PC-9 (cell line): Measurements from ENCODE around the gene STOX1. TPM values are rescaled to one million over a fixed set of nuclear protein-coding genes. Genes with fewer than 3 reads are reported as not detected.
"Not testable (repeated sequence)": the region's sequence is repeated elsewhere in the genome, so short reads cannot be mapped to it uniquely, and the experiment has no call there.

Experiments used
- BruUV-seq: library from RNA; stranded (reverse); fragments of 400-500 nt; replicated peaks from 2 replicates; lab custom pipeline; 2021; lab: Mats Ljungman, UMichigan
- CTCF ChIA-PET: fragments of 300-600 bp; sonication (Branson Sonifier 250); formaldehyde crosslinking; loops from one replicate; lab custom pipeline; 2022; ENCODE audit warnings: antibody characterized with exemption; lab: Charles Lee
- POLR2A ChIA-PET: fragments of 300-600 bp; sonication (Branson Sonifier 250); formaldehyde crosslinking; loops from one replicate; lab custom pipeline; 2022; ENCODE audit warnings: antibody characterized with exemption; ENCODE audit not compliant: unreplicated experiment; lab: Charles Lee
- DNase-seq, 2 experiments: peaks; one replicate each; pipeline versions ENCODE4 v3.0.0 to v3.0.0-alpha.2; 2015 to 2022; ENCODE audit warnings: mixed read lengths in 1 of 2
- H2AFZ ChIP-seq: fragments of 200-600 bp; sonication (generic); 2 replicates; pipeline ENCODE4 v1.8.1; 2017; ENCODE audit warnings: antibody characterized with exemption
- H3F3A ChIP-seq: fragments of 200-600 bp; sonication (generic); 2 replicates; pipeline ENCODE4 v1.8.1; 2017; ENCODE audit warnings: antibody characterized with exemption, mild to moderate bottlenecking, low read depth; ENCODE audit not compliant: insufficient read depth
- H3K27ac ChIP-seq: fragments of 200-600 bp; sonication (generic); 2 replicates; pipeline ENCODE4 v1.6.1; 2016; ENCODE audit warnings: mixed run types
- H3K27me3 ChIP-seq: fragments of 200-600 bp; sonication (generic); 2 replicates; pipeline ENCODE4 v1.6.1; 2016; ENCODE audit warnings: low read depth, mixed run types; ENCODE audit not compliant: insufficient read depth
- H3K36me3 ChIP-seq: fragments of 200-600 bp; sonication (generic); 2 replicates; pipeline ENCODE4 v1.6.1; 2016; ENCODE audit warnings: low read depth, mixed run types
- H3K4me1 ChIP-seq: fragments of 200-600 bp; sonication (generic); replicated peaks from 2 replicates; pipeline ENCODE4 v1.6.1; 2016; ENCODE audit warnings: mixed run types; ENCODE audit not compliant: insufficient read depth
- H3K4me2 ChIP-seq: fragments of 200-600 bp; sonication (generic); 2 replicates; pipeline ENCODE4 v1.6.1; 2017; ENCODE audit warnings: mixed run types
- H3K4me3 ChIP-seq: fragments of 200-600 bp; sonication (generic); 2 replicates; pipeline ENCODE4 v1.6.1; 2016; ENCODE audit warnings: mixed run types
- H3K79me2 ChIP-seq: fragments of 200-600 bp; sonication (generic); 2 replicates; pipeline ENCODE4 v1.6.1; 2017; ENCODE audit warnings: low read depth, mixed run types
- H3K9me2 ChIP-seq: fragments of 200-600 bp; sonication (generic); 2 replicates; pipeline ENCODE4 v1.8.1; 2017; ENCODE audit warnings: mild to moderate bottlenecking; ENCODE audit not compliant: insufficient read depth
- H3K9me3 ChIP-seq: fragments of 200-600 bp; sonication (generic); 2 replicates; pipeline ENCODE4 v1.8.1; 2016; ENCODE audit warnings: low read depth; ENCODE audit not compliant: insufficient read depth
- H4K20me1 ChIP-seq: fragments of 200-600 bp; sonication (generic); 2 replicates; pipeline ENCODE4 v1.8.1; 2017; ENCODE audit not compliant: insufficient read depth
- CTCF ChIP-seq: fragments of 200-600 bp; sonication (generic); conservative IDR thresholded peaks from 2 replicates; pipeline ENCODE4 v1.6.1; 2017; ENCODE audit warnings: mixed run types, antibody characterized with exemption, mild to moderate bottlenecking, moderate library complexity
- EZH2 ChIP-seq: fragments of 200-600 bp; sonication (generic); IDR thresholded peaks from 2 replicates; pipeline ENCODE4 v1.8.0; 2017; ENCODE audit warnings: antibody characterized with exemption, low read depth
- intact Hi-C: fragments of 100-400 bp; cut with micrococcal nuclease; formaldehyde crosslinking; loops from one replicate; pipeline ENCODE4 v1.10.0; 2022; ENCODE audit not compliant: unreplicated experiment
- total RNA-seq: library from RNA; stranded (reverse); gene quantifications from 2 replicates; pipeline ENCODE4 v1.2.3, GENCODE V29; 2021

STOX1 gene
- total RNA-seq, 1 experiment from 2014 or later, result 4.4 TPM

DNA sequence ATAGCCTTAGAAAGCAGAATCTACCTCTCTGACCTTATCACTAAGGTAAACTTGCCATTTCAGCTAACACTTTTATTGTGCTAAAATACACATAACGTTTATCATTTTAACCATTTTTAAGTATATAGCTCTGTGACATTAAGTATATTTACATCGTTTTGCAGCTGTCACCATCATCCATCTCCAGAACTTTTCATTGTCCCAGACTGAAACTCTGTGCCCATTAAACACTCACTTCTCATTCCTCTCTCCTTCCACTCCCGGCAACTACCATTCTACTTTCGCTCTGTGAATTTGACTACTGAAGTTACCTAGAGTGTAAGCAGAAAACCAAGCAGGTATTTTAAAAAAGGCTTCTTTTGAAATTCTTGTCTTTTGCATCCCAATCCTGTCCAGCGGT lies 75.1 kb downstream of the STOX1 start:
- CTCF ChIA-PET, result no interaction called here
- no peak for DNase-seq
- no TSS peak for BruUV-seq
- H3K9me3 ChIP-seq, result no peaks in the 10 kb centered on the region
- H3K36me3 ChIP-seq, result peaks cover 8% of the 10 kb centered on the region; the same call in 1 of the 2 replicates
- intact Hi-C loops, result loop anchor here (1.0 to 10.0 kb wide), 2 partner anchors 54 to 498 kb away; partner anchors contain the start of genes DDX21 and RUFY2
- peak overlapping the region; percentile 75 for H3K4me3 ChIP-seq
- peaks cover 18% of the 10 kb centered on the region for H3K4me1 ChIP-seq
- H3K79me2 ChIP-seq, result peaks cover 53% of the 10 kb centered on the region
- H3K27me3 ChIP-seq, result no peaks in the 10 kb centered on the region
- no peaks in the 10 kb centered on the region for H3K9me2 ChIP-seq
- H3K4me2 ChIP-seq, result peak overlapping the region; percentile 90
- TF ChIP-seq CTCF (no peak), EZH2 (no peak)
- no peak overlapping the region for H2AFZ ChIP-seq
- POLR2A ChIA-PET, result no interaction called here
- no peaks in the 10 kb centered on the region for H3F3A ChIP-seq
- no peak overlapping the region for H3K27ac ChIP-seq
- H4K20me1 ChIP-seq, result no peaks in the 10 kb centered on the region

- Histone ChIP-seq H3F3A (no peaks in the 10 kb centered on the region), H3K27me3 (no peaks in the 10 kb centered on the region), H3K4me3 (no peak overlapping the region), H3K4me1 (no peaks in the 10 kb centered on the region), H3K4me2 (no peak overlapping the region), H3K36me3 (peaks cover 14% of the 10 kb centered on the region; the same call in 1 of the 2 replicates), H2AFZ (no peak overlapping the region), H3K9me2 (no peaks in the 10 kb centered on the region), H3K27ac (no peak overlapping the region), H3K79me2 (no peaks in the 10 kb centered on the region), H4K20me1 (no peaks in the 10 kb centered on the region; the same call in 1 of the 2 replicates), H3K9me3 (no peaks in the 10 kb centered on the region)
- POLR2A ChIA-PET, result no interaction called here
- intact Hi-C loops, result no loop called here
- BruUV-seq, result no TSS peak
- TF ChIP-seq CTCF (no peak), EZH2 (no peak)
- CTCF ChIA-PET, result no interaction called here
- DNase-seq, result no peak
Observed at GRCh38 chr10:68924593-68924992, 97.3 kb downstream of the STOX1 start.

DNA sequence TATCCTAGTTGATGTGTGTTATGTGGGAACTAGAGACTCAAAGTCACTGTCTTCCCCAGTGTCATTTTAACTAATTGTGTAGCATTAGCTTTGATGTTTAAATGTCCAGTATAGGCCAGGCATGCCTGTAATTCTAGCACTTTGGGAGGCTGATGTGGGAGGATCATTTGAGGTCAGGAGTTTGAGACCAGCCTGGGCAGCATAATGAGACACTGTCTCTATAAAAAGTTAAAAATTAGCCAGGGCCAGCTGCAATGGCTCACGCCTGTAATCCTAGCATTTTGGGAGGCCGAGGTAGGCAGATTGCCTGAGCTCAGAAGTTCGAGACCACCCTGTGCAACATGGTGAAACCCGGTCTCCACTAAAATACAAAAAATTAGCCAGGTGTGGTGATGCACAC lies 98.2 kb downstream of the STOX1 start:
- Histone ChIP-seq H3K9me3 (no peaks in the 10 kb centered on the region), H3F3A (no peaks in the 10 kb centered on the region), H3K36me3 (peaks cover 14% of the 10 kb centered on the region; the same call in 1 of the 2 replicates), H2AFZ (no peak overlapping the region), H4K20me1 (no peaks in the 10 kb centered on the region; the same call in 1 of the 2 replicates), H3K4me1 (no peaks in the 10 kb centered on the region), H3K27me3 (no peaks in the 10 kb centered on the region), H3K4me3 (no peak overlapping the region), H3K4me2 (no peak overlapping the region), H3K27ac (no peak overlapping the region), H3K79me2 (no peaks in the 10 kb centered on the region), H3K9me2 (no peaks in the 10 kb centered on the region)
- no peak for DNase-seq
- no TSS peak for BruUV-seq
- intact Hi-C loops, result no loop called here
- POLR2A ChIA-PET, result no interaction called here
- TF ChIP-seq CTCF, result no peak
- TF ChIP-seq EZH2, result no peak
- CTCF ChIA-PET, result no interaction called here

GRCh38 chr10:68929157-68929556 lies 101.8 kb downstream of the STOX1 start:
- H3K4me2 ChIP-seq, H3K4me1 ChIP-seq, BruUV-seq, H3K27ac ChIP-seq, H3K4me3 ChIP-seq, H3K27me3 ChIP-seq, DNase-seq, CTCF ChIA-PET, H3F3A ChIP-seq, H3K9me3 ChIP-seq, H2AFZ ChIP-seq, H3K9me2 ChIP-seq, H3K79me2 ChIP-seq, intact Hi-C loops, H3K36me3 ChIP-seq, H4K20me1 ChIP-seq: not testable (repeated sequence)
- POLR2A ChIA-PET, result interaction anchor here (0.7 kb wide), 1 partner anchor 178 kb away, joined by 24 read pairs; no protein-coding TSS in a partner anchor

- DNase-seq, CTCF ChIA-PET: not testable (repeated sequence)
Observed at GRCh38 chr10:68929888-68930287, 102.6 kb downstream of the STOX1 start.

More at GRCh38 chr10:68929888-68930287, 102.6 kb downstream of the STOX1 start:
- H3K4me2 ChIP-seq, H3K36me3 ChIP-seq, H3K27ac ChIP-seq, BruUV-seq, H3F3A ChIP-seq, H2AFZ ChIP-seq, H3K4me1 ChIP-seq, H3K9me2 ChIP-seq, H3K4me3 ChIP-seq, intact Hi-C loops, H3K79me2 ChIP-seq, H4K20me1 ChIP-seq, H3K9me3 ChIP-seq, H3K27me3 ChIP-seq: not testable (repeated sequence)
- POLR2A ChIA-PET, result interaction anchor here (0.7 kb wide), 1 partner anchor 178 kb away, joined by 24 read pairs; no protein-coding TSS in a partner anchor
